SK-N-DZ (cell line): ENCODE measurements around the gene RPS6KL1.

ENCODE experiments used
- DNase-seq: peaks from one replicate; pipeline ENCODE4 v3.0.0-alpha.2; 2015; ENCODE audit warnings: low spot score

RPS6KL1 gene

DNA sequence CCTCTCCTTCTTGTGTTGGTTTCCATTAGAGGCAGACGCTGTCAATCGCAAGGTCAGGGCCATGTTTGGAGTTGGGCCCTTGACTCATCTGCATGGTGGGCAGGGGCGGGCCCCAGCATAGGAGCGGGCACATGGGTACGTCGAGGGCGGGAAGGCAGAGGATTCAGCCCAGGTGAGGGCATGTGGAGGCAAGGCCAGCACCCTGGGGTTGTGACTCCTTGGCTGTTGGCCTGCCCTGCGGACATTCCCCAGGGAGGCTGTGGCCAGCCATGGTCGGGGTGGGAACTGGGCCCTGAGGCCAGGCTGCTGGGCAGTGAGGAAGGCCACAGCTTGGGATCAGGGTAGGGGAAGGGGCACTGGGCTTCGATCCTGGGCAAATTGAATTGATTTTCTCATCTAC, 10.3 kb downstream of the RPS6KL1 start:
- DNase-seq: no peak

DNA sequence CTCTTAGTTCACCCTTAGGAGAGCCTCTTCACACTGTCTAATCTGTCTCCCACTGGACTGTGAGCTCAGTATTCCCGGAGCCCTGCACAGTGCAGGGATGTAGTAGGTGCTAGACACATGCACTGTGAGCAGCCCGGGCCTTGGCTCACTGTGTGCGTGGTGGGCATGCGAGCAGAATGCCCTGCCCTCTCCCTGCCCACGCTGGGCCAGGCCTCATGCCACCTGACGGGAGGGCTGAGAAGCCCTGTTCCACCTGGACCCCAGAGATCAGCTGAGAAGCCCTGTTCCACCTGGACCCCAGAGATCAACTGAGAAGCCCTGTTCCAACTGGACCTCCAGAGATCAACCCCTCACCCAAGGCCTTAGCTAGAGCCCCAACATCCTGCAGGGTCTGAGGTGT, 10.9 kb downstream of the RPS6KL1 start:
- DNase-seq: no peak

DNA sequence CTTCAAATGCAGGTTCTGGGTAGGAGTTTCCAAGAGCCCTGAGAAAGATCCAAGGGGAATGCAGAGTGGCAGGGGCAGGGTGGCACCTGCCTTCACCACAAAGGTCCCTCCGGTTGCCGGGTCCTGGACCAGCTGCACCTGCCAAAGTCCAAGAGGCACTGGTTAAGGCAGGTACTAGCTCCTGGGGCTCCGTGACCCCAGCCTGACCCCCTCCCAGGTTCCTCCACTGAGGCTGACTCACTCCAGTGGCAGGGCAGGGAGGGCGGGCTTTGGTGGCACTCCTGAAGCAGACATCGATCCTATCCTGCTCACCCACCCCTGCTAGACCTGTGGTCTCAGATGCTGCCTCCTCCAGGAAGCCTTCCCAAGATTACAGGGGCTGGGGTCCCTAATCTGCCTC, 11.4 kb downstream of the RPS6KL1 start:
- DNase-seq: no peak

DNA sequence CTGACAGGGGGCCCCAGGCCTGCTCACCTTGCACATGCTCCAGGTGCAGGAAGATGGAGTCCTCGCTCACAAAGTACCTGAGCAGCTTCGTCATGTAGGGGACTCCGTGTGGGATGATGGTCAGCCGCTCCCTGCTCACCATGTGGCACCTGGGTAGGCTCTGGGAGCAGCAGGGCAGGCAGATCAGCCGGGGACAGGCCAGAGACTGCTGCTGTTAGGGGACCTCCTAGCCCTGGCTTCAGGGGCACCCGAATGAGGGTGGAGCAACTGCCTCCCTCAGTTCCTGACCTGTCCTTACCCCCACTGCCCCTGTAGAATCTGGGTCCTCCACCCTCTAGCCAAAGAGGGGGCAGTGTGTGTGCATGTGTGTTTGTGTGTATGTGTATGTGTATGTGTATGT, 11.8 kb downstream of the RPS6KL1 start:
- DNase-seq: no peak

DNA sequence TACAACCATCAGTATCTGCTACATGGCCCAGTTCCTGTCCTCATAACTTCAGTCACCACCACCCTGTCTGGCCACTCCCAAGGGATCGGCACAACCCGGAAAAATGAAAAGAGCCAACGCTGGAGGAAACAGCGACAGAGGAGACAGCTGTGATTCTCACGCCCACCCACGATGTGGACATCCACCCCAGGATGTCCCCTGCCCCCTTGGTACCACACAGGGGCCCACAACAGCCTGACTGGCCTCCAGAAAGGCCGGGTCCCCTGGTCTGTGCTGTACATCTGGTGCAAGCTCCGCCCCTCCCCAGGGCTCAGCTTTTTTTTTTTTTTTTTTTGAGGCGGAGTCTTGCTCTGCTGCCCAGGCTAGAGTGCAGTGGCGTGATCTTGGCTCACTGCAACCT, 12.5 kb downstream of the RPS6KL1 start:
- DNase-seq: no peak

DNA sequence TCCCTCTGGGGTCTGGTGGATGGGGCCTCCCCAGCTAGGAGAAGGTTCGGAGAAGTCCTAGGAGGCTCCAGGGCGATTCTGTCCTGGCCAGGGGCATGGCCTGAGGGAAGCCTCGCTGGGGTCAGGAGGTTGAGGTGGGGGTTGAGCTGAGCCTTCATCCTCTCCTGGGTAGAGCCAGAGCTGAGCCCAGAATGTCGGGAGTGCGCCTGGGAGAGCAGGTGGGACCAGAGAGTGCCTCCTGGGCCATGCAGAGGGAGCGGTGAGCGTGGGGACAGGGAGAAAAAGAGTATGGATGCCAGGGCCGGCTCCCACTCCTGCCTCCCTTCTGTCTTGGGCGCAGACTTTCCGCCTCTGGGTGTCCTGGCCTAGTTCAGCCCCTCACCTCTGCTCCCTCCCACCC, 13.1 kb downstream of the RPS6KL1 start:
- DNase-seq: no peak

DNA sequence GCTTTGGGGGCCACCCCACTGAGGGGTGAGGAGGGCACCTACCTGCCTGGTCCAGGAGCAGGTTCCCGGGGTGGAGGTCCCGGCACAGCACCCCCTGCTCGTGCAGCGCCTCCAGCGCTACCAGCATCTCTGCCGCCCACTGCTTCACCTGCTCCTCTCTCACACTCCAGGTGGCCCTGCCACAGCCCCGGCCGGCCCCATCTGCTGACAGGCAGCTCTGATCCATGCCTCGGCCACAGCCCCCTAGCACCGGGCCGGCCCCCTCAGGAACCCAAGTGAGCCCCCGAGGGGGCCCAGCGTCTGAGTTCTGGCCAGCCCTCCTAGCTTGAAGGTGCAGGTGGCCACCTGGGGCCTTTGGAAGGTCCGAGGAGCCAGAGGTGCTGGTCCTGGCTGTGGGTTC, 13.6 kb downstream of the RPS6KL1 start:
- no peak for DNase-seq

DNA sequence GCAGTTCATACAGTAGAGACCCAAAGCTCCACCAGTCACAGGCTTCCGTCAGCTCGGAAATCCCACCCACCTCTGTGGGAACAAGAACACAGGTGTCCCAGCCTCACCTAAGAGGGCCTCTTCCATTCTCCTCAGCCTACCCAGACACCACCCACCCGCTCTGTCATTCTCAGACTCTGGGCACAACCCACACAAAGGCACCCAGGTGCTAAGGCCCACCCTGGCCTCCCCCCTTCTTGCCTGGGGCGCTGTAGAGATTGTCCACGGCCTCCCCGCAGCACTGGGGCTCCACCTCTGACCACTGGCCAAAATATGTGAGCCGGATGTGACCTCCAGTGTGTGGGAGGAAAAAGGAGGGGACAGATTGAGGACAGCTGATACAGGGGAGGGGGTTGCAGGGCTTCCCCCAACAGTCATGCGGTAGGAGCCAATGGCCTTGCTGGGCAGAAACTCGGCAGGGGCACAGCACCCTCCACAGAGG, 14.2 kb downstream of the RPS6KL1 start:
- no peak for DNase-seq

DNA sequence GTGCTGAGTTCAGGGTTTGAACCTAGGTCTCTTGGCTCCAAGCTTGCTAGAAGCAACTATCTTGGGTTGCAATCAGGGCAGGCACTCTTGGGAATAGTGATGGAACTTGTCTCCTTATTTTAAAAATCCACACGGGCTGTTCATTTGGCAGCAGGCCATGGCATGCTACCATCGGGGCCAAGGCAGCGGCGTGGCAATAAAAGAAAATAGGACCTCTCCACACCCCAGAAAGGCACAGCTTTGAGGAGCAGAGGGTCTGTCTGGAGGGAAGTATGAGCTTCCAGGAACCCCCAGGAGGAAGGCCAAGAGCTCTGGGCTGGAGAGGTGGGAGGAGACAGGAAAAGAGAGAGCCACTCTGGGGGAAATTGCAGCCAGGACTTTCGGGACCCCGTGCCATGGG, 15.3 kb downstream of the RPS6KL1 start:
- DNase-seq: no peak

DNA sequence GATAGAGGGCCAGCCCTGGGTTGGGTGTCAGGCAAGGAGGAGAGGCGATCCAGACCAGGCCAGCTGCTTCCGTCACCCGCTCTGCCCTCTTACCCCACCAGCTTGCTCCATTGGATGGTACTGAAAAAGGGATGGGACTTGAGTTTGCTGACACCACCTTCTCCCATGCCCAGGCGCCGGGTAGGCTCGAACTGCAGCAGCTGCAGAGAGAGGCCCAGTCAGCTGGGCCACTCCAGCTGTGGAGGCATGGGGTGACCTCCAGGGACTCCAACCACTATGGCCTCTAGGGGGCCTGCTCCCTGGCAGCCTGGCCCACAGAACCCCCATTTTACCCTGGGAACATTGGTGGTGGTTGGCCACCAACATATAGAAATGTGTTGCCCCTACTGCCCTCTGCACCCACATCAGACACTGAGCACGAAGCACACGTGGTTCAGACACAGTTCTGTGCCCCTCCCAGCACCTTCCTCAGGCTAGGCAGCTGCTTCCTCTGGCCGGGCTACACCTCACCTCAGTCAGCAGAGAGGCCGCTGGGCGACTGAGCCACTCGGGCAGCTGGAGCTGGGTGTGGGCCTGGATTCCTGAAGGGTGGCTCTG, 16.0 kb downstream of the RPS6KL1 start:
- no peak for DNase-seq

DNA sequence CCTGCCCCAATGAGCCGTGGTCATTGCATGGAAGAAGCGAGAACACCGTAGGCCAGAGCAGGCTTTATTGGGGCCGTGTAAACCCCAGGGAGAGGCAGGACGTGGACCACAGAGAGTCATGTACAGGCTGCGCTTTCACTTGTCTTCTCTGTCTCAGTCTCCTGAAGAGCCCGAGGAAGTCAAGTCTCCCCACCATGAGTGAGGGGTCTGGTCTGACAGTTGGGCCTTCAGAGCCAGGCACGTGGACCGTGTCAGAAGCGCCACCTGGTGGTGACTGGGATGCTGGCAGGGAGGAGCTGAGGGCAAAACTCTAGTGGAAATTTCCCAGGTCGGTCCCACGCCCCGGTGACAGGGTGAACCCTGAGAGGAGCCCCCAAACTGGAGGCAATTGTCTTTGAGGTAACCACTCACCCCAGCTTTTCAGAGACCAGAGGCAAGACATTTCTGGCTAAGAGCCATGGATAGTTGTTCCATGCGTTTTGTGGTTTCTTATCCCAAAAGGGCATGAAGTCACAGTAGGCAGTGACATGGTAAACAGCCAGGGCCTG, 17.4 kb downstream of the RPS6KL1 start:
- DNase-seq: peak; percentile 56

DNA sequence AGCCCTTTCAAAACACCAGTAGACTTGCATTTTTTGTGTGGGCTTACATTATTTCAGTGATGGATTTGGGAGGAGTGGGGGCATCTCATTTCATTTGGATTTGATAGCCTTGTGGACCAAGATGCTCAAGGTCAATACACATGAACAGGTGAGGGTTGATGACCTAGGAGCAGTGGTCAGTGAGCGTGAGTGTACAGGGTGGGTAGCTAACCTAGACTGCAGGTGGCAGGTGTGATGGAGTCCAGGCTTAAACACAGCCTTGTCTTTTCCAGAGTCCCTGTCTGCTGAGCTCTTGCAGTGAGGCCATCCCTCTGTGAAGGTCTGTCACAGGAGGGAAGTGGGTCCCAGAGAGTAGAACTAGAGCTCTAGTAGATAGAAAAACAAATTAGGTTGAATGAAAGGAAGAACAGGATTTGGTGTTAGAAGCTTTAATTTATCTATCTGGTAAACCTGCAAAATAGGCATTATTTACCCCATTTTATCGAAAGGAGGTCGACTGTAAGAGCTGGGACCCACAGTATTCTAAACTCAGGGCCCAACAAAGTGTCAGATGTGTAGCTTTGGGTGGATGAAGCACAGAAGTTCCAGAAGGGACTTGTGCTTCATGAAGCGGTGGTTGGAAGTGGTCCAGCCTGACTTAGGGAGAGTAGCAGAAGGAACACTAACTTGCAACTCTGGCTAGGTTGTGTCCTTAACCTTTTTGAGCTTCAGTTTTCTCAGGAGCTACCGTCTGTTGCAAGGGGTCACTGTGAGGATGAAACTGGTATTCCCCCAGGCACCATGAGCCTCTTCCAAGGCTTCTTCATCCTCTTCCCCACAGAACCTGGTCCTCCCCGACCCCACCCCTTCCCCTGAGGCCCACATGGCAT, 18.2 kb downstream of the RPS6KL1 start:
- no peak for DNase-seq

DNA sequence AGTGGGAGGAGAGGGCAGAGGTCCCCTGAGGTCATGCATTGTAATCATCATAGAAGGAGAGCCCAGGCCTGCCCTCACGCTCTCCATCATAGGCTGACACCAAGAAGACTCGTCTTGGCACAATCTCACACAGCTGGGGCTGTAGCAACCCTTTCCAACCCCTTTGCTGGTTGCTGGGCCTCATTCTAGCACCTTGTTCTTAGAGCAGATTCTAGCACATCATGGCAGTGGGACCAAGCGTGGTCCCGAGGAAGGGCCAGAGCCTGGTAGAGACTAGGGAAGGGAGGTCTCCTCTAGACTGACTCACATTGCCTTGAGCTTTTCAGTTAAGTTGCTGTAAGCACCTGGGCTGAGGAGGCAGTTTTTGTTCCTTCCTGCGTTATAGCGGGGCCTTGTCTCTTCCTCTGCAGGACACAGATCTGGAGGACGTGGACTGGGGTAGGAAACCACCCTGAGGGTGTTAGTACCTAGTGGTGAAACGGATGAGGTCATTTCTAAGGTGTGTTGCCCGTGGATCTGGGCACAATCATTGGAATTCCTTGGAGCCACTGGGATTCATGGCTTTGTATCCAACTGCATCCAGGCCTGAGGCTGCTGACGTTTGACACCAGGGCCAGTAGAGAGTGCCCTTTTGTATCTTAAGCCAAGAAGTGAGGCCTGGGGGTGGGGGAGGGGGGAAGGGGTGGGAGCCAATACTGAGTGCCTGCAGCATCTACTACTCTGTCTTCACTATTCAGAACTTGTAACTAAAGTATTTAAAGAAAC, 19.9 kb downstream of the RPS6KL1 start:
- no peak for DNase-seq

DNA sequence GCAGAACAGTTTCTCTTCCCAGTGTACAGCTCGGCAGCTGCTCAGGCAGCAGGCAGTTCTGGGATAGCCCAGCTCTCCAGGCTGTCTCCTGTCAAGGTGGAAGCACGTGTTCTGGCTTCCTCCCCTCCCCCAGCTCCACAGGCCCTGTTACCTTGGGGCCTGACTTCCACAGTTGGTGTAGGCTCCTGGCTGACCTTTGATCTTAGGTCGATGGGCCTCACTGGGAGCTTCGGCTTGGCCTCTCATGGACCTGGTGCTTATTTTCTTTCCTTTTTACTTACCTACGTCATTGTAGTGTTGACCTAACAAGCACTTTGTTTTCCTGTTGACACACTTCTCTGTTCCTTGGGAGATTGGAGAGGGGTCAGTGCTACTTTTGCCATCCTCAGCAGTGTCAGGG, 24.4 kb downstream of the RPS6KL1 start:
- DNase-seq: no peak

DNA sequence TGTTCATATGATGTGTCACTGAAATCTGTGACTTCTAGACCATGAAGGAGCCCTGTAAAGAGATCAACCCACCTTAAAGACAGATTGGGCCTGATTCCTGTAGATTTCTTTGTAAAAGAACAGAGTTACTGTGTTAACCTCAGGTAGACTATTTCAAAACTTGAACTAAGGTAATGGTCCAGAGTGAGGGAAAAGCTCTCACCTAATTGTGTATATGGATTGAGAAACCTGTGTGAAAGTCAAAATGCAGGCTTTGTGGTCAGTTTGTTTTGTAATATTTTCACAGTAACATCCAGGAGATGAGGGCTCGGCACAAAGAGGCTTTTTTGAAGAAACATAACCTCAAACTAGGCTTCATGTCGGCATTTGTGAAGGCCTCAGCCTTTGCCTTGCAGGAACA, 25.0 kb downstream of the RPS6KL1 start:
- no peak for DNase-seq

DNA sequence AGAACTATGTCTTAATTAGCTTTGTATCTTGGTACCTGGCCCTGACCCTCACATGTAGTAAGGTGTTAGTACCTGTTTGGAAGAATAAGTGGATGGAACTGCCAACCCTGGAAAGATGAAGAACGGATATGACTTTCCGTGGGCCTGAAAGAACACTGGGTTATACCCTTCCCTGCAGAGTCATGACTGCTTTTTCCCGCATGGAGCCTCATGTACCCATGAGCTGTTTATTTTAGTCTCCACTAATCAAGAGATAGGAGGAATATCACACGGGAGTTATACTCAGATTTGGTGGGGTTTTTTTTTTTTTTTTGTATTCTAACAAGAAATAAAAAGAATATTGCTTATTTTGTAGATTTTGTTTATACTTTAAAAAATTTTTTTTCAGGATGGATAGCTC, 25.4 kb downstream of the RPS6KL1 start:
- DNase-seq: no peak

DNA sequence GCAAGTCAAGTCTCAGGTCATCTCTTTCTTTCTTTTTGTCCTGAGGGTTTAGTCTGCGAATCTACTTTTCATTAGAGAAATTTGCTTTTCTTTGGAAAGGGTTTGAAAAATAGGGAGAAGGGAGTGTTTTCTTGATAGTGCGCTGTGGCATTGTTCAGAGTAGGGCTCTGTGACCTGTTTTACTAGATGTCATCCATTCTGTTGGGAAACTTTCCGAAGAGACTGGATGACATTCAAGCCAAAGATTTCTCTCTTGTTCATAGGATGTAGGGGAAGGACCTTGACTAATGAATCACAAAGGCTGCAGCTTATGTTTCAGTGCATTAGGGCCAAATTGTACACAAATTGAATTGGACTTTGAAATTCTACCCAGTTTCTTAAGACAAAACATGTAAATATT, 26.7 kb downstream of the RPS6KL1 start:
- no peak for DNase-seq

DNA sequence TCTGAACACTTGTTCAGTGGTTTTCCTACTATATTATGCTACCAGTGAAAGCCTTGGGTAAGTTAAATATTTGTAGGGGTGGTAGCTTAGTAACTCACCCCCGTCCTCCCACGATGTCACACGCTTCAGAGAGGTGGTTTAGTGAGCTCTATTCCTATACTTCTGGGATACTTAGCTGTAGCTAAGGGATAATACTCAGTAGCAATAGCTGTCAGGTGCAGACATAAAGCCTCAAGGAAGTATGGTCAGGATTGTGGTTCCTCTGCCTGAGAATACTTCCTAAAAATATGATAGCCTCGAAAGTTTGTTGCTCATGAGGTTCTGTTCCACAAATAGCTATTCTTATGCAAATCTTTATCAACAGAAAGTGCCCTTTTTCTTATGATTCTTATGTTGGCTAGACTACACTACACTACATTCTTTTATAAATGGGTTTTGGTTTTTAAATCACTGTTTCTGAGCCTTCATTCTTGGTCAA, 29.4 kb downstream of the RPS6KL1 start:
- DNase-seq: no peak

DNA sequence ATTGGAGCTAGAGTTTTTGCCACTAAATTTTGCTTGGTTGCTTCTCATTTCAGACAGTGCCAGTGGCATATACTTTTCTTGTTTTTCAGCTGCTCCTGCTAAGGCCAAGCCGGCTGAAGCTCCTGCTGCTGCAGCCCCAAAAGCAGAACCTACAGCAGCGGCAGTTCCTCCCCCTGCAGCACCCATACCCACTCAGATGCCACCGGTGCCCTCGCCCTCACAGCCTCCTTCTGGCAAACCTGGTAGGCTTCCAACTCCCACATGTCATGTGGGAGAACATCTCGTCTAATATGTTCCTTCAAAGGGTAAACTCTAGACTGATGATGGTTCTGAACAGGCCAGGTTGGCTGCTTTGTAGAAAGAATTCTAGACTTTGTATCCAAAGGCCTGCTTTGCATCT, 30.3 kb downstream of the RPS6KL1 start:
- no peak for DNase-seq

DNA sequence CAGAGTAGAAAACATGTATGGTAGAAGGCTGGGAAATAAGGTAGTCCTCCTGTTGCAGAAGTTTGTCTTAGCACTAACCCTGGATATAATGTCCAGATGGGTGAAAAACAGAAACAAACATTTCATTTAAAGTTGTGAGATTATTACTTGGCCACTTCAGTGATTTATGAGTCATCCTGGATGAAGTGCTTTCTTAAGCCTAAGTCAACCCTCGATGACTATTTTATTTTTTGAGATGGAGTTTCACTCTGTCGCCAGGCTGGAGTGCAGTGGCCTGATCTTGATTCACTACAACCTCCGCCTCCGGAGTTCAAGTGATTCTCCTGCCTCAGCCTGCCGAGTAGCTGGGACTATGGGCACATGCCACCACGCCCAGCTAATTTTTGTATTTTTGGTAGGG, 31.2 kb downstream of the RPS6KL1 start:
- no peak for DNase-seq

DNA sequence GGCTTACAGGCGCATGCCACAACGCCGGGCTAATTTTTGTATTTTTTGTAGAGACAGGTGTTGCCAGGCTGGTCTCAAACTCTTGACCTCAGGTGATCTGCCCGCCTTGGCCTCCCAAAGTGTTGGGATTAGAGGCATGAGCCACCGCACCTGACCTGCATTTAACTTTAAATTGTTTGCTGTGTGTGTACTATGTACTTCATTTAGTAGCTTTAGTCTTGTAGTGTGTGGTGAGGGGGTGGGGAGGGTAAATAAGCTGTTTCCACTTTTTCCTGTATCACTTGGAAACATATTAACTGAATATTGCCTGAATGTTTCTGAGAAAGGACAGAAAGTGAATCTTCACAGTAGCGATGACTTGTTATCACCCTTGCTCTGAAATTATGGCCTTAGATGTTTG, 32.8 kb downstream of the RPS6KL1 start:
- DNase-seq: no peak
